HUES6 (cell line): ENCODE data around the gene CERS6.
"Not testable (repeated sequence)": the region's sequence is repeated elsewhere in the genome, so short reads cannot be mapped to it uniquely, and the experiment has no call there.

ENCODE experiments used
- H3K27ac ChIP-seq: 2 replicates; pipeline ENCODE4 v1.7.0; 2013; ENCODE audit warnings: low read depth, mild to moderate bottlenecking, low read length, inconsistent platforms
- H3K27me3 ChIP-seq: 2 replicates; pipeline ENCODE4 v1.6.1; 2013; ENCODE audit warnings: low read length; ENCODE audit not compliant: control insufficient read depth, insufficient read depth
- H3K36me3 ChIP-seq: 2 replicates; pipeline ENCODE4 v1.6.1; 2013; ENCODE audit warnings: low read length; ENCODE audit not compliant: control insufficient read depth, insufficient read depth
- H3K4me1 ChIP-seq: 2 replicates; pipeline ENCODE4 v1.6.1; 2013; ENCODE audit warnings: low read length; ENCODE audit not compliant: control insufficient read depth, insufficient read depth
- H3K4me3 ChIP-seq: 2 replicates; pipeline ENCODE4 v1.5.1; 2013; ENCODE audit warnings: low read depth, low read length
- H3K9ac ChIP-seq: one replicate; pipeline ENCODE4 v1.6.1; 2013; ENCODE audit warnings: mild to moderate bottlenecking, low read length
- H3K9me3 ChIP-seq: 2 replicates; pipeline ENCODE4 v1.6.1; 2013; ENCODE audit warnings: low read depth, low read length; ENCODE audit not compliant: control insufficient read depth, insufficient read depth

Gene CERS6

GRCh38 chr2:168500516-168500915 is 44.4 kb downstream of the CERS6 start:
- H3K9me3 ChIP-seq, result peaks cover 4% of the 10 kb centered on the region
- H3K27me3 ChIP-seq, result no peaks in the 10 kb centered on the region
- H3K4me3 ChIP-seq, result no peak overlapping the region
- no peaks in the 10 kb centered on the region for H3K36me3 ChIP-seq
- H3K27ac ChIP-seq, result no peak overlapping the region
- H3K4me1 ChIP-seq, result no peaks in the 10 kb centered on the region
- no peak overlapping the region for H3K9ac ChIP-seq

GRCh38 chr2:168501466-168502065 is 45.5 kb downstream of the CERS6 start:
- peaks cover 4% of the 10 kb centered on the region for H3K9me3 ChIP-seq
- H3K4me1 ChIP-seq, result no peaks in the 10 kb centered on the region
- no peak overlapping the region for H3K4me3 ChIP-seq
- H3K27me3 ChIP-seq, result no peaks in the 10 kb centered on the region
- no peak overlapping the region for H3K9ac ChIP-seq
- H3K36me3 ChIP-seq, result no peaks in the 10 kb centered on the region
- no peak overlapping the region for H3K27ac ChIP-seq

GRCh38 chr2:168502852-168503251 is 46.8 kb downstream of the CERS6 start:
- H3K27ac ChIP-seq, H3K9me3 ChIP-seq, H3K36me3 ChIP-seq, H3K9ac ChIP-seq, H3K27me3 ChIP-seq, H3K4me1 ChIP-seq, H3K4me3 ChIP-seq: not testable (repeated sequence)

- H3K4me3 ChIP-seq, result no peak overlapping the region
- H3K9me3 ChIP-seq, result peaks cover 4% of the 10 kb centered on the region
Measured at GRCh38 chr2:168503901-168504300, 47.8 kb downstream of the CERS6 start.

GRCh38 chr2:168504323-168504722 is 48.3 kb downstream of the CERS6 start:
- Histone ChIP-seq H3K27ac (no peak overlapping the region), H3K9ac (no peak overlapping the region), H3K36me3 (no peaks in the 10 kb centered on the region), H3K9me3 (peaks cover 4% of the 10 kb centered on the region), H3K4me1 (no peaks in the 10 kb centered on the region), H3K27me3 (no peaks in the 10 kb centered on the region), H3K4me3 (no peak overlapping the region)

More at GRCh38 chr2:168503901-168504300, 47.8 kb downstream of the CERS6 start:
- Histone ChIP-seq H3K27ac (no peak overlapping the region), H3K9ac (no peak overlapping the region), H3K36me3 (no peaks in the 10 kb centered on the region), H3K27me3 (no peaks in the 10 kb centered on the region), H3K4me1 (no peaks in the 10 kb centered on the region)

- Histone ChIP-seq H3K27ac (no peak overlapping the region), H3K4me3 (no peak overlapping the region), H3K4me1 (peaks cover 3% of the 10 kb centered on the region; the same call in 1 of the 2 replicates), H3K9me3 (no peaks in the 10 kb centered on the region), H3K9ac (no peak overlapping the region), H3K36me3 (no peaks in the 10 kb centered on the region), H3K27me3 (no peaks in the 10 kb centered on the region)
Measured at GRCh38 chr2:168510125-168510756, 54.2 kb downstream of the CERS6 start.

- H3K9me3 ChIP-seq, result no peaks in the 10 kb centered on the region
- H3K4me1 ChIP-seq, result peaks cover 14% of the 10 kb centered on the region
- H3K27me3 ChIP-seq, result no peaks in the 10 kb centered on the region
- no peaks in the 10 kb centered on the region for H3K36me3 ChIP-seq
- H3K4me3 ChIP-seq, result no peak overlapping the region
- H3K9ac ChIP-seq, result no peak overlapping the region
- no peak overlapping the region for H3K27ac ChIP-seq
Measured at GRCh38 chr2:168514692-168515091, 58.6 kb downstream of the CERS6 start.

GRCh38 chr2:168515502-168515901 is 59.4 kb downstream of the CERS6 start:
- Histone ChIP-seq H3K27me3 (no peaks in the 10 kb centered on the region), H3K9ac (no peak overlapping the region), H3K4me1 (peaks cover 14% of the 10 kb centered on the region), H3K27ac (no peak overlapping the region), H3K4me3 (no peak overlapping the region), H3K9me3 (no peaks in the 10 kb centered on the region), H3K36me3 (no peaks in the 10 kb centered on the region)

- Histone ChIP-seq H3K4me3 (no peak overlapping the region), H3K4me1 (peaks cover 21% of the 10 kb centered on the region), H3K9ac (no peak overlapping the region), H3K27me3 (no peaks in the 10 kb centered on the region), H3K27ac (no peak overlapping the region), H3K36me3 (no peaks in the 10 kb centered on the region), H3K9me3 (no peaks in the 10 kb centered on the region)
Measured at GRCh38 chr2:168517816-168518215, 61.7 kb downstream of the CERS6 start.

GRCh38 chr2:168518555-168519066 is 62.5 kb downstream of the CERS6 start:
- peaks cover 18% of the 10 kb centered on the region for H3K4me1 ChIP-seq
- no peaks in the 10 kb centered on the region for H3K9me3 ChIP-seq
- no peaks in the 10 kb centered on the region for H3K27me3 ChIP-seq
- no peaks in the 10 kb centered on the region for H3K36me3 ChIP-seq
- H3K9ac ChIP-seq, result no peak overlapping the region
- no peak overlapping the region for H3K27ac ChIP-seq
- H3K4me3 ChIP-seq, result no peak overlapping the region

- no peak overlapping the region for H3K27ac ChIP-seq
- no peaks in the 10 kb centered on the region for H3K9me3 ChIP-seq
- H3K4me1 ChIP-seq, result peaks cover 18% of the 10 kb centered on the region
- no peak overlapping the region for H3K9ac ChIP-seq
- H3K4me3 ChIP-seq, result no peak overlapping the region
- no peaks in the 10 kb centered on the region for H3K27me3 ChIP-seq
- H3K36me3 ChIP-seq, result no peaks in the 10 kb centered on the region
Measured at GRCh38 chr2:168519534-168520308, 63.6 kb downstream of the CERS6 start.
